ENCODE measurements around the gene DYNLL1. TPM values are rescaled to one million over a fixed set of nuclear protein-coding genes. Genes with fewer than 3 reads are reported as not detected.

Gene DYNLL1
- total and polyA plus RNA-seq, 2 of the 4 experiments (the other 2 are of a cell fraction), result 663 to 696 TPM

DNA sequence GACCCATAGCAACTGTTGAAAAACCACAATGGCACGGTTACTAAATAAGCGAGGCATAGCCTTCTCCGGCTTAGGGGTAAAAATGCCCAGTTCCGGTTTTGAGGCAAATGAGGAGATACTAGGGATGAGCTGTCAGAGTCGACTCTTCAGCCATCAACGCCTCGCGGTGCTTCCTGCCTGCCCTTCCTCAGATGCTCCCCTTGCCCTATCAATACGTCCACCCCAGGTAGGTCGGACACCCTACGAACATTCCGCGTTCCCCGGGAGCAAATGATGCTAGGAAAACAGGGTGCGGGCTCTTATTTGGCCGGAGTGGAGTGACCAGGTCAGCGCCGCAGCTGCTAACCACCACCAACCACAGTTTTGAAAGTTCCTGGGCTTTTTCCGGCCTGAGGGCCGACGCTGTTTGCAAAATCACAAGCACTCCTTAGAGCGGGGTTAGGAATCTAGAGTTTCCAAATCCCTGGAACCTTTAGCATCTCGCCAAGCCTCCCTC is 27.5 kb upstream of the DYNLL1 start:
- dilution Hi-C loops (cut with HindIII; ENCODE audit: low sequenced_read_pairs, unreplicated experiment), result no loop called here
- TF ChIP-seq, protein P1, sequence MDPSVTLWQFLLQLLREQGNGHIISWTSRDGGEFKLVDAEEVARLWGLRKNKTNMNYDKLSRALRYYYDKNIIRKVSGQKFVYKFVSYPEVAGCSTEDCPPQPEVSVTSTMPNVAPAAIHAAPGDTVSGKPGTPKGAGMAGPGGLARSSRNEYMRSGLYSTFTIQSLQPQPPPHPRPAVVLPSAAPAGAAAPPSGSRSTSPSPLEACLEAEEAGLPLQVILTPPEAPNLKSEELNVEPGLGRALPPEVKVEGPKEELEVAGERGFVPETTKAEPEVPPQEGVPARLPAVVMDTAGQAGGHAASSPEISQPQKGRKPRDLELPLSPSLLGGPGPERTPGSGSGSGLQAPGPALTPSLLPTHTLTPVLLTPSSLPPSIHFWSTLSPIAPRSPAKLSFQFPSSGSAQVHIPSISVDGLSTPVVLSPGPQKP (IDR thresholded peaks at IDR 0.05; ENCODE audit: borderline replicate concordance, low read depth, low read length), result no peak
- TF ChIP-seq, protein P2, sequence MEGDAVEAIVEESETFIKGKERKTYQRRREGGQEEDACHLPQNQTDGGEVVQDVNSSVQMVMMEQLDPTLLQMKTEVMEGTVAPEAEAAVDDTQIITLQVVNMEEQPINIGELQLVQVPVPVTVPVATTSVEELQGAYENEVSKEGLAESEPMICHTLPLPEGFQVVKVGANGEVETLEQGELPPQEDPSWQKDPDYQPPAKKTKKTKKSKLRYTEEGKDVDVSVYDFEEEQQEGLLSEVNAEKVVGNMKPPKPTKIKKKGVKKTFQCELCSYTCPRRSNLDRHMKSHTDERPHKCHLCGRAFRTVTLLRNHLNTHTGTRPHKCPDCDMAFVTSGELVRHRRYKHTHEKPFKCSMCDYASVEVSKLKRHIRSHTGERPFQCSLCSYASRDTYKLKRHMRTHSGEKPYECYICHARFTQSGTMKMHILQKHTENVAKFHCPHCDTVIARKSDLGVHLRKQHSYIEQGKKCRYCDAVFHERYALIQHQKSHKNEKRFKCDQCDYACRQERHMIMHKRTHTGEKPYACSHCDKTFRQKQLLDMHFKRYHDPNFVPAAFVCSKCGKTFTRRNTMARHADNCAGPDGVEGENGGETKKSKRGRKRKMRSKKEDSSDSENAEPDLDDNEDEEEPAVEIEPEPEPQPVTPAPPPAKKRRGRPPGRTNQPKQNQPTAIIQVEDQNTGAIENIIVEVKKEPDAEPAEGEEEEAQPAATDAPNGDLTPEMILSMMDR (conservative IDR thresholded peaks at IDR 0.05; ENCODE audit: low read depth, low read length), result no peak
- TF ChIP-seq RCOR1 (IDR thresholded peaks at IDR 0.05; ENCODE audit: insufficient replicate concordance, low read length) (no peak), CHD1 (IDR thresholded peaks at IDR 0.05; ENCODE audit: low read depth, low read length) (0 out of 2 replicates have a peak, but pooled peaks have one; percentile 75), RAD21 (IDR thresholded peaks at IDR 0.05; ENCODE audit: low read length) (no peak)
- H2AK9ac ChIP-seq (replicated peaks; ENCODE audit: low read depth, low read length, poor library complexity), result peak overlapping the region; percentile 80
- no peaks in the 10 kb centered on the region for H3K27me3 ChIP-seq (ENCODE audit: control insufficient read depth, insufficient read depth, low read length)
- H3K14ac ChIP-seq (replicated peaks; ENCODE audit: low read depth, low read length), result peak overlapping the region; percentile 17; the same call in 1 of the 2 replicates
- peak; percentile 57 for DNase-seq
- peak overlapping the region; percentile 80 for H3K4me3 ChIP-seq (ENCODE audit: insufficient read depth, low read depth, low read length)
- peak overlapping the region; percentile 91 for H3K27ac ChIP-seq (ENCODE audit: insufficient read depth, low read length)
- H3K4me2 ChIP-seq (ENCODE audit: low read depth, low read length), result peak overlapping the region; percentile 96
- ChIA-PET CTCF (interaction anchor here (0.6 kb wide), 1 partner anchor 34 kb away, joined by 3 read pairs; no protein-coding TSS in a partner anchor), POLR2A (ENCODE audit: unreplicated experiment) (no interaction called here)
- H3K4me1 ChIP-seq (ENCODE audit: control insufficient read depth, insufficient read depth, low read length), result peaks cover 4% of the 10 kb centered on the region; the same call in 1 of the 2 replicates
- H4K20me1 ChIP-seq (ENCODE audit: insufficient read depth, low read length), result peaks cover 45% of the 10 kb centered on the region
- H3K18ac ChIP-seq (ENCODE audit: low read depth, low read length), result no peak overlapping the region; the same call in 1 of the 2 replicates
- H2AK5ac ChIP-seq (ENCODE audit: low read depth, low read length), result peak overlapping the region; percentile 61; the same call in 1 of the 2 replicates
- no peaks in the 10 kb centered on the region for H3K9me1 ChIP-seq (ENCODE audit: insufficient read depth, low read length)
- H2BK15ac ChIP-seq (ENCODE audit: low read depth, low read length), result no peak overlapping the region
- no peak overlapping the region for H4K5ac ChIP-seq (ENCODE audit: low read depth, low read length)
- no peak overlapping the region for H2BK120ac ChIP-seq (ENCODE audit: low read depth, low read length)
- peak overlapping the region; percentile 45 for H3K4ac ChIP-seq (ENCODE audit: low read depth, low read length)
- H2AFZ ChIP-seq (replicated peaks; ENCODE audit: low read length, poor library complexity), result peak overlapping the region; percentile 81
- BruUV-seq (replicated peaks), result no TSS peak
- intact Hi-C loops (cut with micrococcal nuclease), result no loop called here
- H4K8ac ChIP-seq (ENCODE audit: low read depth in 2 of 2, low read length in 2 of 2), result no peak overlapping the region; a peak in 1 of 4 replicates
- peak overlapping the region; percentile 84 for H2BK5ac ChIP-seq (ENCODE audit: low read depth, low read length, poor library complexity, severe bottlenecking)
- peaks cover 23 to 58% of the 10 kb centered on the region in 2 experiments for H3K79me1 ChIP-seq (ENCODE audit: low read depth in 1 of 2, low read length in 2 of 2)
- no peak overlapping the region for H4K91ac ChIP-seq (ENCODE audit: insufficient read depth, low read depth, low read length)
- peak overlapping the region; percentile 77 for H3K9ac ChIP-seq (ENCODE audit: low read depth, low read length)
- peak overlapping the region; percentile 22; the same call in 1 of the 2 replicates for H3K56ac ChIP-seq (ENCODE audit: extremely low read depth, insufficient read depth, low read length)
- peak; percentile 21 for ATAC-seq (ENCODE audit: low read depth)
- H3K36me3 ChIP-seq (ENCODE audit: control insufficient read depth, insufficient read depth, low read length), result peaks cover 24% of the 10 kb centered on the region
- H3K9me3 ChIP-seq (ENCODE audit: control insufficient read depth, insufficient read depth, low read length), result no peaks in the 10 kb centered on the region
- in situ Hi-C loops (cut with MboI; ENCODE audit: low sequenced_read_pairs), result no loop called here
- WGBS, 2 experiments (ENCODE audit: extremely low coverage in 2 of 2, insufficient read length in 1 of 2), result 0% methylated on average over 2 of the region's 23 CpGs; no CpG with 5 or more reads in 1 of the 2 experiments
- H2BK20ac ChIP-seq (ENCODE audit: low read depth, low read length), result no peak overlapping the region
- H3K23ac ChIP-seq (ENCODE audit: low read depth, low read length), result peak overlapping the region; percentile 86

Data from IMR-90 (cell line).